ENCODE data around the gene TDRD3. TPM values are rescaled to one million over a fixed set of nuclear protein-coding genes. Genes with fewer than 3 reads are reported as not detected.

TDRD3 gene
- total RNA-seq, 4 donors from 2014 or later, result 14.5 to 33.8 (median 16.1) TPM

GRCh38 chr13:60620611-60621395 is 223.8 kb downstream of the TDRD3 start:
- intact Hi-C loops (cut with DNase I), result no loop called here
- no peaks in the 10 kb centered on the region for H3K27me3 ChIP-seq
- no peak overlapping the region for H3K27ac ChIP-seq
- peaks cover 0 to 22% (median 0%) of the 10 kb centered on the region in 3 donors for H3K4me1 ChIP-seq
- H3K36me3 ChIP-seq, result no peaks in the 10 kb centered on the region
- H3K9me3 ChIP-seq, result no peaks in the 10 kb centered on the region
- 48 to 49% methylated on average over 5 of the region's 5 CpGs for WGBS, 2 donors
- no peak for TF ChIP-seq CTCF (IDR thresholded peaks at IDR 0.05)
- TF ChIP-seq POLR2A (IDR thresholded peaks at IDR 0.05), result no peak
- DNase-seq, result no peak
- no peak overlapping the region for H3K4me3 ChIP-seq

GRCh38 chr13:60623151-60623550 is 226.1 kb downstream of the TDRD3 start:
- Histone ChIP-seq H3K9me3 (no peaks in the 10 kb centered on the region), H3K27me3 (no peaks in the 10 kb centered on the region), H3K36me3 (no peaks in the 10 kb centered on the region), H3K4me1 (peaks cover 0 to 18% (median 0%) of the 10 kb centered on the region in 3 donors), H3K4me3 (no peak overlapping the region), H3K27ac (no peak overlapping the region)
- WGBS, 2 donors, result 27 to 41% methylated on average over 1 of the region's 1 CpG
- no peak for TF ChIP-seq POLR2A (IDR thresholded peaks at IDR 0.05)
- intact Hi-C loops (cut with DNase I), result no loop called here
- no peak for DNase-seq

Small RNA genes within 50 kb of the gene (small RNA-seq; reads per million reads assigned to genes)
- 0 reads per million in 4 donors for gene RNA5SP31

Other genes starting within 250 kb of the TDRD3 start
- 10 to 100 TPM in 1 of 4 donors, 1 to 10 TPM in 3; 2.2 to 11.1 (median 4.0) TPM for gene DIAPH3, start 233.3 kb upstream of the TDRD3 start, total RNA-seq

Data from esophagus squamous epithelium (tissue), 5 donors.